H9 (cell line): ENCODE data around the gene INHBB. TPM values are rescaled to one million over a fixed set of nuclear protein-coding genes. Genes with fewer than 3 reads are reported as not detected.

Experiments used
- DNase-seq: peaks from one replicate; pipeline ENCODE4 v3.0.0-alpha.2; 2017
- H2AFZ ChIP-seq: one replicate; pipeline ENCODE4 v1.6.1; 2013; ENCODE audit warnings: mild to moderate bottlenecking, low read length, control low read depth, moderate library complexity
- H2AK5ac ChIP-seq: 2 replicates; pipeline ENCODE4 v1.6.1; 2013; ENCODE audit warnings: low read length, control low read depth, mixed read lengths; ENCODE audit not compliant: insufficient read length
- H2BK120ac ChIP-seq: one replicate; pipeline ENCODE4 v1.6.1; 2013; ENCODE audit warnings: low read depth, mild to moderate bottlenecking, low read length, control low read depth, inconsistent platforms; ENCODE audit not compliant: poor library complexity, severe bottlenecking
- H2BK12ac ChIP-seq: 2 replicates; pipeline ENCODE4 v1.6.1; 2013; ENCODE audit warnings: low read length, control low read depth, mixed read lengths, low read depth; ENCODE audit not compliant: insufficient read length
- H2BK15ac ChIP-seq: 2 replicates; pipeline ENCODE4 v1.6.1; 2013; ENCODE audit warnings: low read depth, low read length, control low read depth
- H2BK20ac ChIP-seq: one replicate; pipeline ENCODE4 v1.6.1; 2013; ENCODE audit warnings: low read depth, mild to moderate bottlenecking, low read length, control low read depth, inconsistent platforms; ENCODE audit not compliant: poor library complexity, severe bottlenecking
- H2BK5ac ChIP-seq: 2 replicates; pipeline ENCODE4 v1.6.1; 2013; ENCODE audit warnings: low read length, control low read depth, mixed read lengths; ENCODE audit not compliant: insufficient read length
- H3K14ac ChIP-seq: 2 replicates; pipeline ENCODE4 v1.6.1; 2013; ENCODE audit warnings: low read length, control low read depth; ENCODE audit not compliant: insufficient read depth
- H3K18ac ChIP-seq: 2 replicates; pipeline ENCODE4 v1.6.1; 2013; ENCODE audit warnings: low read depth, mild to moderate bottlenecking, mixed read lengths, low read length, control low read depth; ENCODE audit not compliant: insufficient read length
- H3K23ac ChIP-seq: 2 replicates; pipeline ENCODE4 v1.6.1; 2013; ENCODE audit warnings: low read length, control low read depth, mixed read lengths, low read depth; ENCODE audit not compliant: insufficient read length
- H3K23me2 ChIP-seq: 2 replicates; pipeline ENCODE4 v1.6.1; 2013; ENCODE audit warnings: low read depth, mild to moderate bottlenecking, mixed read lengths, low read length, control low read depth; ENCODE audit not compliant: insufficient read length, poor library complexity, severe bottlenecking
- H3K27ac ChIP-seq: 2 replicates; pipeline ENCODE4 v1.5.1; 2013; ENCODE audit warnings: low read length, control low read depth, mixed read lengths, low read depth; ENCODE audit not compliant: insufficient read length
- H3K27me3 ChIP-seq: 2 replicates; pipeline ENCODE4 v1.6.1; 2013; ENCODE audit warnings: low read length, control low read depth, inconsistent platforms; ENCODE audit not compliant: insufficient read depth
- H3K4ac ChIP-seq: 2 replicates; pipeline ENCODE4 v1.6.1; 2013; ENCODE audit warnings: low read depth, mild to moderate bottlenecking, control low read depth, inconsistent platforms, low read length, moderate library complexity
- H3K4me1 ChIP-seq: 2 replicates; pipeline ENCODE4 v1.6.1; 2013; ENCODE audit warnings: low read length, control low read depth, inconsistent platforms; ENCODE audit not compliant: insufficient read depth
- H3K4me2 ChIP-seq: 2 replicates; pipeline ENCODE4 v1.6.1; 2013; ENCODE audit warnings: low read length, control low read depth, mixed read lengths; ENCODE audit not compliant: insufficient read length, insufficient read depth
- H3K56ac ChIP-seq: 2 replicates; pipeline ENCODE4 v1.6.1; 2013; ENCODE audit warnings: low read depth, mild to moderate bottlenecking, mixed read lengths, low read length, control low read depth; ENCODE audit not compliant: insufficient read length
- H3K79me1 ChIP-seq: 2 replicates; pipeline ENCODE4 v1.6.1; 2013; ENCODE audit warnings: low read depth, mild to moderate bottlenecking, moderate library complexity, low read length, control low read depth, inconsistent platforms; ENCODE audit not compliant: insufficient read depth, poor library complexity, severe bottlenecking
- H3K79me2 ChIP-seq: 2 replicates; pipeline ENCODE4 v1.6.1; 2013; ENCODE audit warnings: low read length, control low read depth, inconsistent platforms; ENCODE audit not compliant: insufficient read depth
- H3K9ac ChIP-seq: 2 replicates; pipeline ENCODE4 v1.6.1; 2013; ENCODE audit warnings: low read length, control low read depth, mixed read lengths; ENCODE audit not compliant: insufficient read length; ENCODE audit errors: extremely low read depth
- H3K9me3 ChIP-seq: one replicate; pipeline ENCODE4 v1.6.1; 2013; ENCODE audit warnings: low read depth, low read length, inconsistent platforms; ENCODE audit not compliant: control insufficient read depth
- H3T11ph ChIP-seq: one replicate; pipeline ENCODE4 v1.6.1; 2013; ENCODE audit warnings: mild to moderate bottlenecking, low read length, control low read depth, inconsistent platforms
- H4K20me1 ChIP-seq: one replicate; pipeline ENCODE4 v1.6.1; 2013; ENCODE audit not compliant: control insufficient read depth, insufficient read length, insufficient read depth
- H4K5ac ChIP-seq: 2 replicates; pipeline ENCODE4 v1.6.1; 2013; ENCODE audit warnings: low read depth, mild to moderate bottlenecking, mixed read lengths, low read length, control low read depth; ENCODE audit not compliant: insufficient read length
- H4K8ac ChIP-seq: replicated peaks from 2 replicates; pipeline ENCODE4 v1.6.1; 2013; ENCODE audit warnings: low read length, control low read depth, mixed read lengths, low read depth; ENCODE audit not compliant: insufficient read length
- H4K91ac ChIP-seq: 2 replicates; pipeline ENCODE4 v1.6.1; 2013; ENCODE audit warnings: low read depth, mild to moderate bottlenecking, moderate library complexity, mixed read lengths, low read length, control low read depth; ENCODE audit not compliant: insufficient read length
- H3K27ac Mint-ChIP-seq, 3 experiments: 2 replicates in 2 of 3; 3 replicates in 1 of 3; pipeline ENCODE4 v1.8.0; 2020 to 2021; ENCODE audit warnings: mixed read lengths in 3 of 3, mild to moderate bottlenecking in 1 of 3, moderate library complexity in 1 of 3
- H3K27me3 Mint-ChIP-seq: 2 replicates; pipeline ENCODE4 v1.8.0; 2021; ENCODE audit warnings: low read depth, mild to moderate bottlenecking, moderate library complexity, mixed read lengths
- H3K36me3 Mint-ChIP-seq, 3 experiments: 2 replicates in 2 of 3; 3 replicates in 1 of 3; pipeline ENCODE4 v1.8.0; 2020 to 2021; ENCODE audit warnings: low read depth in 3 of 3, mixed read lengths in 3 of 3; ENCODE audit not compliant: insufficient read depth in 1 of 3
- H3K4me1 Mint-ChIP-seq, 2 experiments: 2 replicates each; pipeline ENCODE4 v1.8.0; 2020; ENCODE audit warnings: mixed read lengths in 2 of 2
- H3K4me3 Mint-ChIP-seq, 2 experiments: 2 replicates in 1 of 2; 3 replicates in 1 of 2; pipeline ENCODE4 v1.8.0; 2020 to 2021; ENCODE audit warnings: mild to moderate bottlenecking in 2 of 2, mixed read lengths in 2 of 2, moderate library complexity in 1 of 2
- H3K9me3 Mint-ChIP-seq, 2 experiments: 2 replicates in 1 of 2; 3 replicates in 1 of 2; pipeline ENCODE4 v1.8.0; 2020; ENCODE audit warnings: mild to moderate bottlenecking in 2 of 2, mixed read lengths in 2 of 2, moderate library complexity in 1 of 2
- WGBS: extraction: QIAGEN DNeasy Blood & Tissue Kit; methylation state at CpG from one replicate; pipeline ENCODE4 v1.1.7; 2013; ENCODE audit warnings: missing lambda C conversion rate, low lambda C conversion rate, mixed read lengths; ENCODE audit not compliant: insufficient read length; ENCODE audit errors: extremely low coverage; 5-methylcytosine and 5-hydroxymethylcytosine counted together
- total RNA-seq: library from RNA; stranded (reverse); gene quantifications from 2 replicates; pipeline ENCODE4 v1.2.1, GENCODE V29; 2021
- TF ChIP-seq, protein P1 (sequence below): fragments of 200-600 bp; sonication (generic); conservative IDR thresholded peaks from 3 replicates; pipeline ENCODE4 v1.8.0; 2021; ENCODE audit warnings: antibody characterized with exemption, mild to moderate bottlenecking

Gene INHBB
- total RNA-seq, 1 experiment from 2014 or later = 0.13 TPM

DNA sequence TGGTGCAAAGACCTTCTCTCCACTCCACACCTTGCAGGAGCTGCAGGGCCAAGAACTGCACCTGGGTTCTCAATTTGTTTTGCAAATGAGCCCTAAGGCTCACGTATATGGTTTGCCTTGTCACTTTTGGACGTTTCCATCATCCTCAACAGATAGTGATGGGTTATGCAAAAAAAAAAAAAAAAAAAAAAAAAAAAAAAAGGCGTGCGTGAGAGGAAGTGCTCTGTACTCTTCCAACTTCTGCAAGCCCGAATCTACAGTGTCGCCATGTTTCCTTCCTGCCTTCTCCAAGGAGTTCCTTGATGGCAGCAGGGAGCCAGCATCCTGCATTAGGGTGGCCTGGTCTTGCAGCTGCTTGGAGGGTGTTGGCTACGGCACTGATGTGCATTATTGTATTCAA is 4.0 kb upstream of the INHBB start:
- DNase-seq = no peak
- Histone ChIP-seq H3K18ac (no peak overlapping the region), H4K5ac (no peak overlapping the region), H4K8ac (no peak overlapping the region), H3K27me3 (peaks cover 38% of the 10 kb centered on the region), H3K23me2 (peaks cover 8% of the 10 kb centered on the region), H2AK5ac (no peak overlapping the region), H2BK120ac (no peak overlapping the region), H3K79me2 (no peaks in the 10 kb centered on the region), H3K9me3 (no peaks in the 10 kb centered on the region), H3T11ph (no peak overlapping the region), H3K79me1 (no peaks in the 10 kb centered on the region), H4K91ac (no peak overlapping the region), H3K14ac (no peak overlapping the region), H2BK15ac (no peak overlapping the region), H3K23ac (no peak overlapping the region), H2BK5ac (no peak overlapping the region), H3K4ac (no peak overlapping the region), H3K9ac (no peak overlapping the region), H2BK20ac (no peak overlapping the region), H3K27ac (no peak overlapping the region), H3K56ac (no peak overlapping the region), H2AFZ (no peak overlapping the region), H3K4me1 (no peaks in the 10 kb centered on the region), H4K20me1 (no peaks in the 10 kb centered on the region), H3K4me2 (no peak overlapping the region), H2BK12ac (no peak overlapping the region)
- no peak overlapping the region for H3K4me3 Mint-ChIP-seq
- H3K4me1 Mint-ChIP-seq = peaks cover 11 to 19% of the 10 kb centered on the region in 2 experiments
- no CpG with 5 or more reads among the region's 7 CpGs for WGBS
- H3K36me3 Mint-ChIP-seq = no peaks in the 10 kb centered on the region
- TF ChIP-seq, protein P1, sequence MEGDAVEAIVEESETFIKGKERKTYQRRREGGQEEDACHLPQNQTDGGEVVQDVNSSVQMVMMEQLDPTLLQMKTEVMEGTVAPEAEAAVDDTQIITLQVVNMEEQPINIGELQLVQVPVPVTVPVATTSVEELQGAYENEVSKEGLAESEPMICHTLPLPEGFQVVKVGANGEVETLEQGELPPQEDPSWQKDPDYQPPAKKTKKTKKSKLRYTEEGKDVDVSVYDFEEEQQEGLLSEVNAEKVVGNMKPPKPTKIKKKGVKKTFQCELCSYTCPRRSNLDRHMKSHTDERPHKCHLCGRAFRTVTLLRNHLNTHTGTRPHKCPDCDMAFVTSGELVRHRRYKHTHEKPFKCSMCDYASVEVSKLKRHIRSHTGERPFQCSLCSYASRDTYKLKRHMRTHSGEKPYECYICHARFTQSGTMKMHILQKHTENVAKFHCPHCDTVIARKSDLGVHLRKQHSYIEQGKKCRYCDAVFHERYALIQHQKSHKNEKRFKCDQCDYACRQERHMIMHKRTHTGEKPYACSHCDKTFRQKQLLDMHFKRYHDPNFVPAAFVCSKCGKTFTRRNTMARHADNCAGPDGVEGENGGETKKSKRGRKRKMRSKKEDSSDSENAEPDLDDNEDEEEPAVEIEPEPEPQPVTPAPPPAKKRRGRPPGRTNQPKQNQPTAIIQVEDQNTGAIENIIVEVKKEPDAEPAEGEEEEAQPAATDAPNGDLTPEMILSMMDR = no peak
- peaks cover 87% of the 10 kb centered on the region for H3K27me3 Mint-ChIP-seq
- no peak overlapping the region for H3K27ac Mint-ChIP-seq
- no peaks in the 10 kb centered on the region for H3K9me3 Mint-ChIP-seq
